Measurements from ENCODE around the gene CEP112. TPM values are rescaled to one million over a fixed set of nuclear protein-coding genes. Genes with fewer than 3 reads are reported as not detected.

CEP112 gene
- polyA plus RNA-seq, 1 donor (not counting 4 experiments of a cell fraction or from before 2014, with no cell fraction given) = 2.6 TPM

GRCh38 chr17:65588181-65588808 lies 603.6 kb downstream of the CEP112 start:
- H3K4me2 ChIP-seq (ENCODE audit: control insufficient read depth, extremely low read depth, insufficient read depth, low read depth, low read length) = no peak overlapping the region
- H3K27me3 ChIP-seq (ENCODE audit: control insufficient read depth, extremely low read depth, insufficient read depth, low read length) = no peaks in the 10 kb centered on the region
- no peak overlapping the region for H3K4me3 ChIP-seq (ENCODE audit: control insufficient read depth in 2 of 3, extremely low read depth in 1 of 3, insufficient read depth in 2 of 3, low read depth in 1 of 3, low read length in 3 of 3)
- no peaks in the 10 kb centered on the region for H3K4me1 ChIP-seq (ENCODE audit: control insufficient read depth, extremely low read depth, insufficient read depth, low read length)
- no peaks in the 10 kb centered on the region for H3K36me3 ChIP-seq (ENCODE audit: control insufficient read depth in 2 of 2, extremely low read depth in 1 of 2, insufficient read depth in 2 of 2, low read length in 2 of 2)
- no peaks in the 10 kb centered on the region for H3K9me1 ChIP-seq (ENCODE audit: control insufficient read depth, extremely low read depth, insufficient read depth, low read length)
- no peak overlapping the region for H3K27ac ChIP-seq (ENCODE audit: control insufficient read depth, insufficient read depth, low read length)
- H3K9ac ChIP-seq (ENCODE audit: control insufficient read depth, extremely low read depth, insufficient read depth, low read length) = no peak overlapping the region
- dilution Hi-C loops (cut with MboI; ENCODE audit: extremely low pct_ligation_motif_present, low sequenced_read_pairs) = no loop called here
- H4K20me1 ChIP-seq (ENCODE audit: control insufficient read depth, extremely low read depth, insufficient read depth, low read length) = no peaks in the 10 kb centered on the region
- no peaks in the 10 kb centered on the region for H3K9me3 ChIP-seq (ENCODE audit: control insufficient read depth, low read depth, low read length)
- no peak overlapping the region for H2AFZ ChIP-seq (ENCODE audit: control insufficient read depth, low read length)
- TF ChIP-seq EZH2 (IDR thresholded peaks at IDR 0.05; ENCODE audit: low read length) = no peak
- TF ChIP-seq, protein P1, sequence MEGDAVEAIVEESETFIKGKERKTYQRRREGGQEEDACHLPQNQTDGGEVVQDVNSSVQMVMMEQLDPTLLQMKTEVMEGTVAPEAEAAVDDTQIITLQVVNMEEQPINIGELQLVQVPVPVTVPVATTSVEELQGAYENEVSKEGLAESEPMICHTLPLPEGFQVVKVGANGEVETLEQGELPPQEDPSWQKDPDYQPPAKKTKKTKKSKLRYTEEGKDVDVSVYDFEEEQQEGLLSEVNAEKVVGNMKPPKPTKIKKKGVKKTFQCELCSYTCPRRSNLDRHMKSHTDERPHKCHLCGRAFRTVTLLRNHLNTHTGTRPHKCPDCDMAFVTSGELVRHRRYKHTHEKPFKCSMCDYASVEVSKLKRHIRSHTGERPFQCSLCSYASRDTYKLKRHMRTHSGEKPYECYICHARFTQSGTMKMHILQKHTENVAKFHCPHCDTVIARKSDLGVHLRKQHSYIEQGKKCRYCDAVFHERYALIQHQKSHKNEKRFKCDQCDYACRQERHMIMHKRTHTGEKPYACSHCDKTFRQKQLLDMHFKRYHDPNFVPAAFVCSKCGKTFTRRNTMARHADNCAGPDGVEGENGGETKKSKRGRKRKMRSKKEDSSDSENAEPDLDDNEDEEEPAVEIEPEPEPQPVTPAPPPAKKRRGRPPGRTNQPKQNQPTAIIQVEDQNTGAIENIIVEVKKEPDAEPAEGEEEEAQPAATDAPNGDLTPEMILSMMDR (optimal IDR thresholded peaks at IDR 0.05 in 1 of 3, IDR thresholded peaks at IDR 0.05 in 1 of 3, conservative IDR thresholded peaks at IDR 0.05 in 1 of 3; ENCODE audit: extremely low read depth in 1 of 3, insufficient read depth in 2 of 3, low read length in 3 of 3) = no peak
- DNase-seq (ENCODE audit: low read depth, low spot score) (no peak), FAIRE-seq (no peak)
- H3K79me2 ChIP-seq (ENCODE audit: control insufficient read depth, insufficient read depth, low read length) = no peaks in the 10 kb centered on the region

DNA sequence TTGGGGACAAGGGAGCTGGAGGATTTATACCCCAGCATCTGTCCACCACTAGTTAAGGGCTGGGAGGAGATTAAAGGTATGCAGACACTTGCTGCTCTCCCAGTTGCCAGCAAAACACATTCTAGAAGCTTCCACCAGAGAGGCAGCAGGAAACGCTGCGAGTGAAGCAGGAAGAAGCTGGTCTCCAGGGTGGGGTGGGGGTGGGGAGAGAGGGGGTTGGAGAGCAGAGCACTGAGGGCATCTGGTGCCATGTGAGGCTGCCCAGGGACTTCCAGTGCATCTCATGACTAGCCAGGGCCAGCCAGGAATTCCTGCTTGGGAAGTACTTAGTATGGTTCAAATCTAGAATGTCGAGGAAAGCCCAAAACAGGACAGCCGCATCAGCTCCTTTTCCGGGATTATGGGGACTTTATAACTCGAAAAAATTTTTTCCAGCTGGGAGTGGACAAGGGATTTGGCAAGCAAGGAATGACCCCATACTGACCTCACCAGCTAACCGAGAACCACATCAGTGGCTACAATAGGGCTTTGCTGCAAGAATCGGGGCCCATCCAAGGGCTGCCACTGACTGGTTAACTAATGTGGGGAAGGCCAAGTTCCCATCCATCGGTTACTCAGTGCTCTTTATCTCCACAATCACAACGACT lies 604.3 kb downstream of the CEP112 start:
- no peak overlapping the region for H3K27ac ChIP-seq (ENCODE audit: control insufficient read depth, insufficient read depth, low read length)

More for the DNA sequence above, 604.3 kb downstream of the CEP112 start:
- Histone ChIP-seq H3K79me2 (ENCODE audit: control insufficient read depth, insufficient read depth, low read length) (no peaks in the 10 kb centered on the region), H3K4me3 (ENCODE audit: control insufficient read depth in 2 of 3, extremely low read depth in 1 of 3, insufficient read depth in 2 of 3, low read depth in 1 of 3, low read length in 3 of 3) (no peak overlapping the region), H3K4me1 (ENCODE audit: control insufficient read depth, extremely low read depth, insufficient read depth, low read length) (no peaks in the 10 kb centered on the region), H3K9ac (ENCODE audit: control insufficient read depth, extremely low read depth, insufficient read depth, low read length) (no peak overlapping the region), H3K9me1 (ENCODE audit: control insufficient read depth, extremely low read depth, insufficient read depth, low read length) (no peaks in the 10 kb centered on the region), H3K36me3 (ENCODE audit: control insufficient read depth in 2 of 2, extremely low read depth in 1 of 2, insufficient read depth in 2 of 2, low read length in 2 of 2) (no peaks in the 10 kb centered on the region), H3K4me2 (ENCODE audit: control insufficient read depth, extremely low read depth, insufficient read depth, low read depth, low read length) (no peak overlapping the region), H4K20me1 (ENCODE audit: control insufficient read depth, extremely low read depth, insufficient read depth, low read length) (no peaks in the 10 kb centered on the region), H2AFZ (ENCODE audit: control insufficient read depth, low read length) (no peak overlapping the region), H3K9me3 (ENCODE audit: control insufficient read depth, low read depth, low read length) (no peaks in the 10 kb centered on the region), H3K27me3 (ENCODE audit: control insufficient read depth, extremely low read depth, insufficient read depth, low read length) (no peaks in the 10 kb centered on the region)
- FAIRE-seq (no peak), DNase-seq (ENCODE audit: low read depth, low spot score) (no peak)
- TF ChIP-seq, protein P1 (optimal IDR thresholded peaks at IDR 0.05 in 1 of 3, IDR thresholded peaks at IDR 0.05 in 1 of 3, conservative IDR thresholded peaks at IDR 0.05 in 1 of 3; ENCODE audit: extremely low read depth in 1 of 3, insufficient read depth in 2 of 3, low read length in 3 of 3) = no peak
- TF ChIP-seq EZH2 (IDR thresholded peaks at IDR 0.05; ENCODE audit: low read length) = no peak
- dilution Hi-C loops (cut with MboI; ENCODE audit: extremely low pct_ligation_motif_present, low sequenced_read_pairs) = no loop called here

All from keratinocyte (primary cell).